PC-9 (cell line): ENCODE results near the gene UBA7. TPM values are rescaled to one million over a fixed set of nuclear protein-coding genes. Genes with fewer than 3 reads are reported as not detected.
"Not testable (repeated sequence)": the region's sequence is repeated elsewhere in the genome, so short reads cannot be mapped to it uniquely, and the experiment has no call there.

ENCODE experiments used
- BruUV-seq: library from RNA; stranded (reverse); fragments of 400-500 nt; replicated peaks from 2 replicates; lab custom pipeline; 2021; lab: Mats Ljungman, UMichigan
- CTCF ChIA-PET: fragments of 300-600 bp; sonication (Branson Sonifier 250); formaldehyde crosslinking; loops from one replicate; lab custom pipeline; 2022; ENCODE audit warnings: antibody characterized with exemption; lab: Charles Lee
- POLR2A ChIA-PET: fragments of 300-600 bp; sonication (Branson Sonifier 250); formaldehyde crosslinking; loops from one replicate; lab custom pipeline; 2022; ENCODE audit warnings: antibody characterized with exemption; ENCODE audit not compliant: unreplicated experiment; lab: Charles Lee
- DNase-seq, 2 experiments: peaks; one replicate each; pipeline versions ENCODE4 v3.0.0 to v3.0.0-alpha.2; 2015 to 2022; ENCODE audit warnings: mixed read lengths in 1 of 2
- H2AFZ ChIP-seq: fragments of 200-600 bp; sonication (generic); 2 replicates; pipeline ENCODE4 v1.8.1; 2017; ENCODE audit warnings: antibody characterized with exemption
- H3F3A ChIP-seq: fragments of 200-600 bp; sonication (generic); 2 replicates; pipeline ENCODE4 v1.8.1; 2017; ENCODE audit warnings: antibody characterized with exemption, mild to moderate bottlenecking, low read depth; ENCODE audit not compliant: insufficient read depth
- H3K27ac ChIP-seq: fragments of 200-600 bp; sonication (generic); 2 replicates; pipeline ENCODE4 v1.6.1; 2016; ENCODE audit warnings: mixed run types
- H3K27me3 ChIP-seq: fragments of 200-600 bp; sonication (generic); 2 replicates; pipeline ENCODE4 v1.6.1; 2016; ENCODE audit warnings: low read depth, mixed run types; ENCODE audit not compliant: insufficient read depth
- H3K36me3 ChIP-seq: fragments of 200-600 bp; sonication (generic); 2 replicates; pipeline ENCODE4 v1.6.1; 2016; ENCODE audit warnings: low read depth, mixed run types
- H3K4me1 ChIP-seq: fragments of 200-600 bp; sonication (generic); replicated peaks from 2 replicates; pipeline ENCODE4 v1.6.1; 2016; ENCODE audit warnings: mixed run types; ENCODE audit not compliant: insufficient read depth
- H3K4me2 ChIP-seq: fragments of 200-600 bp; sonication (generic); 2 replicates; pipeline ENCODE4 v1.6.1; 2017; ENCODE audit warnings: mixed run types
- H3K4me3 ChIP-seq: fragments of 200-600 bp; sonication (generic); 2 replicates; pipeline ENCODE4 v1.6.1; 2016; ENCODE audit warnings: mixed run types
- H3K79me2 ChIP-seq: fragments of 200-600 bp; sonication (generic); 2 replicates; pipeline ENCODE4 v1.6.1; 2017; ENCODE audit warnings: low read depth, mixed run types
- H3K9me2 ChIP-seq: fragments of 200-600 bp; sonication (generic); 2 replicates; pipeline ENCODE4 v1.8.1; 2017; ENCODE audit warnings: mild to moderate bottlenecking; ENCODE audit not compliant: insufficient read depth
- H3K9me3 ChIP-seq: fragments of 200-600 bp; sonication (generic); 2 replicates; pipeline ENCODE4 v1.8.1; 2016; ENCODE audit warnings: low read depth; ENCODE audit not compliant: insufficient read depth
- H4K20me1 ChIP-seq: fragments of 200-600 bp; sonication (generic); 2 replicates; pipeline ENCODE4 v1.8.1; 2017; ENCODE audit not compliant: insufficient read depth
- EZH2 ChIP-seq: fragments of 200-600 bp; sonication (generic); IDR thresholded peaks from 2 replicates; pipeline ENCODE4 v1.8.0; 2017; ENCODE audit warnings: antibody characterized with exemption, low read depth
- intact Hi-C: fragments of 100-400 bp; cut with micrococcal nuclease; formaldehyde crosslinking; loops from one replicate; pipeline ENCODE4 v1.10.0; 2022; ENCODE audit not compliant: unreplicated experiment
- total RNA-seq: library from RNA; stranded (reverse); gene quantifications from 2 replicates; pipeline ENCODE4 v1.2.3, GENCODE V29; 2021
- TF ChIP-seq, protein P1 (sequence below): fragments of 200-600 bp; sonication (generic); conservative IDR thresholded peaks from 2 replicates; pipeline ENCODE4 v1.6.1; 2017; ENCODE audit warnings: mixed run types, antibody characterized with exemption, mild to moderate bottlenecking, moderate library complexity

Gene UBA7
- total RNA-seq, 1 experiment from 2014 or later = 48.6 TPM

DNA sequence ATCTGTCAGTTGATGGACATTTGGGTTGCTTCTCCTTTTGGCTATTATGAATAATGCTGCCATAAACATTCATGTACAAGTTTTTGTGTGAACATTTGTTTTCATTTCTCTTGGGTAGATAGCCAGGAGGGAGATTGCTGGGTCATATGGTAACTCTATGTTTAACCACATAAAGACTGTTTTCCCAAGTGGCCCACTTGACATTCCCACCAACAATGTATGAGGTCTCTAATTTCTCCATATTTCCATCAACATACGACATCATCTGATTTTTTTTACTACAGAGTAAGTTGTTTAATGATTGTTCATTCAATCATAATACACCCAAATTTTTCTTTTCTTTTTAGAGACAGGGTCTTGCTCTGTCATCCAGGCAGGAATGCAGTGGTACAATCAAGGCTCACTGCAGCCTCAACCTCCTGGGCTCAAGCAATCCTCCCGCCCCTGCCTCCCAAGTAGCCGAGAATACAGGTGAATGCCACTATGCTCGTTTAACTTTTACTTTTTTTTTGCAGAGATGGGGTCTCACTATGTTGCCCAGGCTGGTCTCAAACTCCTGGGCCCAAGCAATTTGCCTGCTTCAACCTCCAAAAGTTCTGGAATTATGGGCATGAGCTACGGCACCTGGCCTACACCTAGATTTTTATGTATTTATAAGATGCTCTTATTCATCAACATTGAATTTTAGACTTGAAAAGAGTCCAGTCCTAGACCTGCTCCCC is 34.2 kb downstream of the UBA7 start:
- no TSS peak for BruUV-seq
- Histone ChIP-seq H3K79me2 (peaks cover 34% of the 10 kb centered on the region), H4K20me1 (peaks cover 14% of the 10 kb centered on the region), H3K4me3 (no peak overlapping the region), H3K9me3 (no peaks in the 10 kb centered on the region), H3K36me3 (no peaks in the 10 kb centered on the region), H3K27ac (no peak overlapping the region), H3K27me3 (no peaks in the 10 kb centered on the region), H3K4me2 (no peak overlapping the region), H2AFZ (no peak overlapping the region), H3F3A (no peaks in the 10 kb centered on the region; the same call in 1 of the 2 replicates), H3K4me1 (no peaks in the 10 kb centered on the region), H3K9me2 (no peaks in the 10 kb centered on the region)
- DNase-seq = no peak
- intact Hi-C loops = no loop called here
- TF ChIP-seq, protein P1, sequence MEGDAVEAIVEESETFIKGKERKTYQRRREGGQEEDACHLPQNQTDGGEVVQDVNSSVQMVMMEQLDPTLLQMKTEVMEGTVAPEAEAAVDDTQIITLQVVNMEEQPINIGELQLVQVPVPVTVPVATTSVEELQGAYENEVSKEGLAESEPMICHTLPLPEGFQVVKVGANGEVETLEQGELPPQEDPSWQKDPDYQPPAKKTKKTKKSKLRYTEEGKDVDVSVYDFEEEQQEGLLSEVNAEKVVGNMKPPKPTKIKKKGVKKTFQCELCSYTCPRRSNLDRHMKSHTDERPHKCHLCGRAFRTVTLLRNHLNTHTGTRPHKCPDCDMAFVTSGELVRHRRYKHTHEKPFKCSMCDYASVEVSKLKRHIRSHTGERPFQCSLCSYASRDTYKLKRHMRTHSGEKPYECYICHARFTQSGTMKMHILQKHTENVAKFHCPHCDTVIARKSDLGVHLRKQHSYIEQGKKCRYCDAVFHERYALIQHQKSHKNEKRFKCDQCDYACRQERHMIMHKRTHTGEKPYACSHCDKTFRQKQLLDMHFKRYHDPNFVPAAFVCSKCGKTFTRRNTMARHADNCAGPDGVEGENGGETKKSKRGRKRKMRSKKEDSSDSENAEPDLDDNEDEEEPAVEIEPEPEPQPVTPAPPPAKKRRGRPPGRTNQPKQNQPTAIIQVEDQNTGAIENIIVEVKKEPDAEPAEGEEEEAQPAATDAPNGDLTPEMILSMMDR = no peak
- TF ChIP-seq EZH2 = no peak
- CTCF ChIA-PET = interaction anchor here (0.5 kb wide), 1 partner anchor 205 kb away, joined by 5 read pairs; no protein-coding TSS in a partner anchor
- POLR2A ChIA-PET = interaction anchor here (0.6 to 0.8 kb wide), 2 partner anchors 23 to 1279 kb away, joined by 10 to 13 read pairs; no protein-coding TSS in a partner anchor

- CTCF ChIA-PET = not testable (repeated sequence)
Measured at GRCh38 chr3:49776101-49776500, 37.7 kb downstream of the UBA7 start.

DNA sequence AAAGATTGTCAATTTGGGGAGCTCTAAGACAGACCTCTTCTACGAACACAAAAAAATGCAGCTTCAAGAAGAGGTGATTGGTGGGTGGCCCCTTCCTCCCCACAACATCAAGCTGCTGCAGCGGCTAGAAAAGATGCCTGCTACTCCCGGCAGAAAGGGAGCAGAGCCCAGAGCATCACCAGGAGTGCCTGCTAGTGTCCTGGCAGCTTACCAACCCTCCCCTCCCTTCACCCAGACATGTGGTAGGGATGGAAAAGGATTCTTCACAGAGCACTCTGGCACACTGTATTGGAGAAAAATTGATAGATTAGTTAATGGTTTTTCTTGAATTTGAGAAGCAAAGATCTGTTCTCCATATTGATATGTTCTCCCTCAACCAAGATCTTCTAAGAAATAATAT is 38.2 kb downstream of the UBA7 start:
- H3K36me3 ChIP-seq = no peaks in the 10 kb centered on the region
- intact Hi-C loops = no loop called here
- H3K4me3 ChIP-seq = no peak overlapping the region
- no peaks in the 10 kb centered on the region for H3K9me2 ChIP-seq
- no peak overlapping the region for H3K4me2 ChIP-seq
- no peak for DNase-seq
- POLR2A ChIA-PET = no interaction called here
- no peaks in the 10 kb centered on the region for H3K9me3 ChIP-seq
- H3K4me1 ChIP-seq = no peaks in the 10 kb centered on the region
- H3K27ac ChIP-seq = no peak overlapping the region
- CTCF ChIA-PET = no interaction called here
- H2AFZ ChIP-seq = no peak overlapping the region
- no TSS peak for BruUV-seq
- peaks cover 24% of the 10 kb centered on the region for H4K20me1 ChIP-seq
- H3F3A ChIP-seq = no peaks in the 10 kb centered on the region
- H3K27me3 ChIP-seq = no peaks in the 10 kb centered on the region
- TF ChIP-seq, protein P1 = no peak
- TF ChIP-seq EZH2 = no peak
- peaks cover 35% of the 10 kb centered on the region for H3K79me2 ChIP-seq

More at GRCh38 chr3:49776101-49776500, 37.7 kb downstream of the UBA7 start:
- H3K4me1 ChIP-seq, H3K9me3 ChIP-seq, H3K36me3 ChIP-seq, H2AFZ ChIP-seq, H3F3A ChIP-seq, intact Hi-C loops, BruUV-seq, H3K9me2 ChIP-seq, POLR2A ChIA-PET, H3K4me2 ChIP-seq, DNase-seq, H3K27me3 ChIP-seq, H3K27ac ChIP-seq, H3K4me3 ChIP-seq: not testable (repeated sequence)
- peaks cover 37% of the 10 kb centered on the region for H3K79me2 ChIP-seq
- H4K20me1 ChIP-seq = peaks cover 22% of the 10 kb centered on the region
